Superior temporal gyrus (tissue), 1 donor: ENCODE data around the gene CST1.
A peak's percentile ranks its signal among the peaks of the same experiment; 100 is the strongest.
"Not testable (repeated sequence)": the region's sequence is repeated elsewhere in the genome, so short reads cannot be mapped to it uniquely, and the experiment has no call there.

Source experiments
- DNase-seq: peaks from one replicate; pipeline ENCODE4 v3.0.0-alpha.2; 2016; ENCODE audit errors: extremely low spot score

The CST1 gene, protein sequence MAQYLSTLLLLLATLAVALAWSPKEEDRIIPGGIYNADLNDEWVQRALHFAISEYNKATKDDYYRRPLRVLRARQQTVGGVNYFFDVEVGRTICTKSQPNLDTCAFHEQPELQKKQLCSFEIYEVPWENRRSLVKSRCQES

DNA sequence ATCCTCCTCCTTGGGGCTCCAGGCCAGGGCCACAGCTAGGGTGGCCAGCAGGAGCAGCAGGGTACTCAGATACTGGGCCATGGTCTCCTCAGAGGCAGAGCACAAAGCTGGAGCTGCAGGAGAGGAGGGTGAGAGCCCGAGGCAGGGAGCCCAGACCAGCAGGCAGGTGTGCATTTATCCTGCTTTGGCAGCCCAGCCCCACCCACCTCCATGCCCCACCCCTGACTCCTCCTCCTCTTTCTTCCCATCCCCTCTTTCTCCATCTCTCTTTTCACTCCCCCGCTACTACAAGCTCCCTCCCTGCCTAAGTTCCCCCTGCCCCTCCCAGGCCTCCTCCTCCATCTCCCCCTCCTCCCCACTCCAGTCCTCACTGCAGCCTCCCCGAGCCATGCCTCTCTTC lies at the start of gene CST1:
Gene CST1, minus strand, starts transcription at position 150 of the 400 bp plus-strand sequence. Its CDS starts 69 bp downstream, at position 81.
- DNase-seq, result not testable (repeated sequence)

DNA sequence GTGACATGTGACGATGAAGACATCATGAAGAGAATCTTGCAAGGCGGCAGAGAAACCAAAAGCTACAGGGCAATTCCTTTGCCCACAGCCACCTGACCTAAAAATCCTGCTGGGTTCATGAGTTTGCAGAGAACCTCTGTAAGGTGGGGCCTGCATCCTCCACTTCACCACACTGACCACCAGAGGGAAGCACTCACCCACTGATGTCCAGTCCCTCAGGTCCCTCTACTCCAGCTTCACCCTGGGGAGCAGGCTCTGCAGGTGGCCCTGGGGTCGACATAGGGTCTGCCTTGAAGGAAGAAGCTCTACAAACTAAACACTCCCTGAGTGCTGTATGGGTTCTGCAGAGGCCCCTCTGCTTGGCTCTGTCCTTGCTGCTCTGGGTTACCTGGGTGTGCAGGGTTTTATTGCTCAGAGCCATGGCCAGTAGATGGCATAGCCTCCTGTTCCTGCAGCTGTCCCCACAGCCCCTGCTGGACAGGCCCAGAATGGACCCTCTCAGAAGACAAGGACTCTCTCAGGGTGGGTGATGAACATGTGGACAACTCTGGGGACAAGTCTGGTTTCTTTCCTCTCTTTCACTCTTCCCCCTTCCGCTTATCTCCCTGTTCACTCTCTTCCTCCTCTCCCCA lies 48.6 kb upstream of the CST1 start:
- peak; percentile 16 for DNase-seq

DNA sequence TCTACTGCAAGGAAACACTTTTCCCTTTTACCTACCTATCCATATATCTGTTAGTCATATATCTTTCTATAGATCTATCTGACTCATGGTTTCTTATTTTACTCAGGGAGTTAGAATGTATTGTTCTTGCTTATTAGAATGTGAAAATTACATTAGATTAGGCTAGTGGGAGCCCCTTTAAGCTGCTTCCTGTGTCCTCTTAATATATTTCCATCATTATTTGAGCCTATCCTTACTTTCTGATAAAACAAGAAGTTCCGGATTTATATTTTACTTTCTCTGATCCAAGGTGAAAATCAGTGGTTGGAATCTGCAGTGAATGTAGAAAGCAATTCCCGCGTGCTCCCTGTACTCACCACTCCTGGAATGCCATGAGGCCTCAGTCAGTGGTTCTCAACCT lies 44.8 kb upstream of the CST1 start:
- DNase-seq, result no peak

DNA sequence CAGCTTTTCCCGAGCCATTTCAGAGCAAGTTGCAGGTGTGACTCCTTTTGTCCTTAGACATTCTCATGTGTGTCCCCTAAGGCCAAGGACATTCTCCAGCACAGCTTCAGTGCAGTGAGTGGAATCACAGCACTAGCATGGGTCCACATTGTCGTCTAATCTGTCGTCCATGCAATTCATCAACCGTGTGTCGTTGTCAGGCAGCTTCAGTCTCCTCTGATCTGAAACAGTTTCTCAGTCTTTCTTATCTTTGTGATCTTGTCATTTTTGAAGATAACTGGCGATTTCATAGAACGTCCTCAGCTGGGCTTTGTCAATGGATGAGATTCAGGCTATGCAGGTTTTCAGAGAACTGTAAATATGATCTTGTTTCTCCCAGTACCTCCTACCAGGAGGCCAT lies 44.1 kb upstream of the CST1 start:
- no peak for DNase-seq

DNA sequence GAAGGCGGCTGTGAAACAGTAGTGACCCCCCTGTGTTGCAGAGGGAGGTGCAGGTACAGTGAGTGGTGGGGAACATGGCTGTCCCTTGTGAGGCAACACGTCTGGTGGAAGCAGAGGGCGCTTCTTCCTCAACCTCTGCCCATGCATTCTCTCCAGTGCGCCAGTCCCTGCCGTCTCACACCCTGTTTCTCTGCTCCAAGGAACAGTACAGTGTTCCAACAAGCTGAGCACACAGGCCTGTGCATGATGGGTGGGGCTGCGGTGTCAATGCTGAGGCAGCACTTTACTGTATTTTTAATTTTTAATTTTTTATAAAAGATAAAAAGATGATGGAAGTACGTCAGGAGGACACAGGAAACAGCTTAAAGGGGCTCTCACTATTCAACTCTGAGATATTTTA lies 43.3 kb upstream of the CST1 start:
- DNase-seq, result no peak

DNA sequence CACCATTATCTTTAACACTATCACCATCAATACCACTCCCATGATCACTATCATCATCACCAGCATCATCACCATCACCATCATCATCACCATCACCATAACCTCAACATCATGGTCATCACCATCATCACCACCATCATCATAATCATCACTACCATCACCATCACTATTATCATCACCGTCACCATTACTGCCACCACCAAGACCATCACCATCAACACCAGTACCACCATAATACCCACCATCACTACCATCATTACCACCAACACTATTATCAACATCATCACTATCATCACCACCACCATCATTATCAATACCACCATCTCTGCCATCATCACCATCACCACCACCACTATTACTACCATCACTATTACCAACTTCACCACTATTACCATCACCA lies 32.7 kb upstream of the CST1 start:
- no peak for DNase-seq

DNA sequence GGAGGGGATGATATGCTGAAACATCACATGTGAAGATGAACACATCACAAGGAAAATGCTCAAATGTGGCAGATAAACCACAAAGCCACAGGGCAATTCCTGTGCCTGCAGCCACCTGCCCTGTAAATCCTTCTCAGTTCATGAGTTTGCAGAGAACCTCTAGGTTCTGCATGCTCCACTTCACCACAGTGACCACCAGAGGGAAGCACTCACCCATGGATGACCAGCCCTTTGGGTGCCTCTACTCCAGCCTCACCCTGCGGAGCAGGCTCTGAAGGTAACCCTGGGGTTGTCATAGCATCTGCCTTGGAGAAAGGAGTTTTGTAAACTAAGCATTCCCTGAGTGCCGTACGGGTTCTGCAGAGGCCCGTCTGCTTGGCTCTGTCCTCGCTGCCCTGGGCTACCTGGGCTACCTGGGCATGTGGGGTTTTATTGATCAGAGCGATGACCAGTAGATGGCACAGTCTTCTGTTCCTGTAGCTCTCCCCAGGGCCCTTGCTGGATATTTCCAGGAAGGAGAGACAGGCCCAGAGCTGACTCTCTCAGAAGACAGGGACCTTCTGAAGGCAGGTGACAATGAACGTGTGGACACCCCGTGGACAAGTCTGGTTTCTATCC lies 31.7 kb upstream of the CST1 start:
- no peak for DNase-seq

DNA sequence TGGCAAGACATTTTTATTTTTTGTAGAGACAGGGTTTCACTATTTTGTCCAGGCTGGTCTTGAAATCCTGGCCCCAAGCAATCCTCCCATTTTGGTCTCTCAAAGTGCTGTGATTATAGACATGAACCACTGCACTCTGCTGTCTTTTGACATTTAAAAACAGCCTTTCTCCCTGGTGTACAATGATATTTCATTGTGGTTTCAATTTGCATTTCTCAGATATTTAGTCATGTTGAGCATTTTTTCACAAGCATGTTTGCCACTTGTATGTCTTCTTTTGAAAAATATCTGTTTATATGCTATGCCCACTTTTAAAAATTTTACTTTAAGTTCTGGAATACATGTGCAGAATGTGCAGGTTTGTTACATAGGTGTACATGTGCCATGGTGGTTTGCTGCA lies 27.9 kb upstream of the CST1 start:
- DNase-seq, result not testable (repeated sequence)

DNA sequence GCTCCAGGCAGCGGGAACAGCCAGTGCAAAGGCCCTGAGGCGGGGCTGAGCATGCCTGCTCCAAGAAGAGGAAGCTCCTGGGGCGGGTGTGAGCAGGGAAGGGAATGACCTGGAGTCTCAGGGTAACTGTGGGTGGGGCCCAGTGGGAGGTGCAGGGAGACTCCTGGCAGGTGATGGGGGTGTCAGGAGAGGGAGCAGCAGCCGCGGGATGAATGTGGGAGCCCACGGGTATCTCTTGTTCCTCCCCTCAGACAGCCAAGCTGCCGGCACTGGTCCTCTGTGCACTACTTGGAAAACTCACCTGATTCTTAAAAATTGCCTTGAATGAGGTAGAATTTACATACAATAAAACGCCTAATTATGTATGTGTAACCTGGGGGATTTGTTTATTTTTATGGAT lies 26.6 kb upstream of the CST1 start:
- DNase-seq, result not testable (repeated sequence)

DNA sequence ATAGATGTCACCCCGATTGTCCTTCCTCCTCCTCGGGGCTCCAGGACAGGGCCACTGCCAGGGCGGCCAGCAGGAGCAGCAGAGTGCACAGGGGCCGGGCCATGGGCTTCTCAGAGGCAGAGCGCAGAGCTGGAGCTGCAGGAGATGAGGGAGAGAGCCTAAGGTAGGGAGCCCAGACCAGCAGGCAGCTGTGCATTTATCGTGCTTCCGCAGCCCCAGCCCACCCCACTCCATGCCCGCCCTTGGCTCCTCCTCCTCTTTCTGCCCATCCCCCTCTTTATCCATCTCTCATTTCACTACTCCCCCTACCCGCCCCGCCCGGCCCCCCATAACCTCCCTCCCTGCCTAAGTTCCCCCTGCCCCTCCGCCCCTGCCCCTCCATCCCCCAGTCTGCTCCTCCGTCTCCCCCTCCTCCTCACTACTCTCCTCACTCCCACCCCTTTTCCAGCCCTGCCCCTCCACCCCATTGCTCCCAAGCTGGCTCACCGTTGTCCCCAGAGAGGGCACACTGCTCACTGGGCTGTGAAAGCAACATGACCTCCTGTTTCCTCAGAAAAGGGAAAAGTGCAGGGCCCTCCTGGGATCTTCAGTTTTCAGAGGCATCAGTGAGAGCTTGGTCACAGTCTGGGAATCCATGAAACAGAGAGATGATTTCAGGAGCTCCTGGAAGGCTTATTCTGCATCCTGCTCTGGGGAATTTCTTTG lies 25.5 kb upstream of the CST1 start:
- no peak for DNase-seq

DNA sequence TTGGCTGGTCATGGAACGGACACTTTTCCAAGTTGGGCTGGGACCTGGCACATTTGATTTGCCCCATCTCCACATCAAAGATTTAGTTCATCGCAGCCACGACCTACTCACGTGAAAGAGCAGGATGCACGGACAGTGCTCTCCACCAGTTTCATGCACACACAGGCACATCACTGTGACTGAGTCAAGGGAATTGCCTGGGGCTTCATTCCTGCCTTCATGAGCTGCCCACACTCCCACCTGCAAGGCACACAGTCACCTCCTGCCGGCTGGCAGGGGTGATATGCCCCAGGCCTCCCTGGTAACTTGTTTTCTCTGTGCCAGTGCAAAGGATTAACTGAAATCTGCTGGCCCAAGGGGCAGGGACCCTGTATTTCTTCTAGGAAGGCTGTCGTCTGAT lies 23.3 kb upstream of the CST1 start:
- no peak for DNase-seq

DNA sequence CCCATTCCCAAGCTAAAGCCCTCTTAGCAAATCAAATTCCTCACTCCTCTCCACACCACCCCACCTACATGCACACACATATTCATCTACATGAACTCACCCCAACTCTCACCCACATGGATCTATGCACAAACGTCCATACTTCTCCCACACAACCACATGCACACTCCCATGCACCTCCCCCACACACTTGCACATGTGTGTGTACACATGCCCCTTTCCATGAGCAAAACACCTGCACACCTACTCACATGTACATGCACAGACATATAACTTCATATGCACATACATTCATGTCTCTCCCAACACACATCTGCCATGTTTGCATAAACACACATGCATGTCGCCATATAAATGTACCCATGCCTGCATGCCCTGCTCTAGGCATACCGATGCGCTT lies 22.8 kb upstream of the CST1 start:
- DNase-seq, result no peak

DNA sequence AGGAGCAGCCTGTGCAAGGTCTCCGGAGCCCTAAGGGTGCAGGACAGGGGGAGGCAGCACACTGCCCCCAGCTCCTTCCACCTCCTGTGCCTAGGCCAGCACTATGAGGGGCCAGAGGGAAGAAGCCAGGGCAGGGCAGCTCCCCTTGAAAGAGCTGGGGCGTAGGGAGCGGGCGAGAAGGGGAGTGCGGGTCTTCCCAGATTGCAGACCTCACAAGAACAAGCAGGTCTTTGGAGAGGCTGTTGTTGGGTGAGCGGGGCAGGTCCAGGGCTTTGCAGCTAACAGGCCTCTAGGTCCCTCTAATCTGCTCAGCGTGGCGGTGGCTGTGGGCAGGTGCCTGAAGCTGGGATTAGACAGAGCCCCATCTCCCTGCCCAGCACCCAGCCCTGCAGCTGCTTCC lies 22.4 kb upstream of the CST1 start:
- no peak for DNase-seq

DNA sequence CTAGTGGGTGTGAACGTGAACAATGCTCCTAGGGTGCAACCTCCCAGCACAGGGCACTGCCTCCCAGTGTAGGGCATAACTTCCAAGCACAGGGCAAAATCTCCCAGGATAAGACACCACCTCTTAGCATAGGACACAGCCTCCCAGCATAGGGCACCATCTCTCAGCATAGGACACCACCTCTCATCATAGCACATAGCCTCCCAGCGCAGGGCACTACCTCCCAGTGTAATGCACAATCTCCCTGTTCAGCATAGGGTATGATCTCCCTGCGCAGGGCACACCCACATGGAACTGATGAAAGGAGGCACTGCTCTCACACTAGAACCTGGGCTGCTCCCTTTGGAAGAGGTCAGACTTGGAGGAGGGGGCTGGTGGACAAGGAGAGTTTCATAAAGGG lies 21.3 kb upstream of the CST1 start:
- no peak for DNase-seq

DNA sequence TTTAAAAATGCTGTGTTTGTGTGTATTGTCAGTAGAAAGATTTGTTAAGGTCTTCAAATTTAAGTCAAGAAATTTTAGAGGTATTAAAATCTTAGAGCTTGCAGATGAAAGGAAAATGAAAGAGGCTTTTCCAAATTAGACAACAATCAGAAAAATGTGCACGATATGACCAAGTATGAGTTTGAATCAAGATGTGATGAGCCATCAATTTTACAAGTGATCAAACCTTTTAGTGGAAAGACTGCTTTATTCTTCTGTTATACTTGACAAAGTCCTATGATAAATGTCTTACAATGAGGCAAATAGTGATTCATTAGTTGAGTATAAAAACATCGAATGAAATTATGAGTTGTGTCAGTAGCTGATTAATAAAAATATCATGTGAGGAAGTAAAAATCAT lies 19.6 kb upstream of the CST1 start:
- DNase-seq, result no peak

DNA sequence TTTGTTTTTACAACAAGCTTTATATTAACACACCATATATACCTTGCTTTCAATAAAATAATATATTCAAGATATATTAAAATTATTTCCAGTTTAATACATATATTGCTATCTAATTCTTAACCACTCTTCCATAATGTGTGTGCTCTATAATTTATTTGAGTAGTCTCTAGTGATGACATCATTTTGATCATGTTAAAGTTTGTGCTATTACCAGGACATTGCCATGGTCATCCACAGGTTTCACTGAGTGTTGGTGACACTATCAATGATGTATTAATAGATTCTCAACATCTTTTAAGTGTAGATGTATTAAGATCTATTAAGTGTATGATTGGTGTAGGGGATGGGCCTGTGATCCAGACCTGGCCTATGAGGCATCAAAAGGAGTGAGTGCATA lies 17.8 kb upstream of the CST1 start:
- DNase-seq, result not testable (repeated sequence)

DNA sequence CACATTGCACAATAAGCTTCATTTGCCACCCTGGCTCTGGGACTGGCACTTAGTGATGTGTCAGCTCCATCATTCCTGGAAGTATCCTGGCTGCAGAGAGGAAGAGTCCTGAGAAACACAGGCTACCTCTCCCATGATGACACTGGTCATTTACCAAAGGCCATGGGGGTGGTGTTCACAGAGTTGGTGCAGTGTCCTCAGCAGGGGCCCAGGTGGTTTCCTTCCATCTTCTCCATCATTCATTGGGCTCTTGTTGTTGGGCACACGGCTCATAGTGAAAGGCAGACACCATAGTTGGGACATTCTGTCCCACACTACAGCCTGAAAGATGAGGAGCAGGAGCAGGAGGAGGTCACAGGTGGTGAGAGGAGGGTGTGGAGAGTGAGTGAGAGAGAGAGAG lies 15.8 kb upstream of the CST1 start:
- DNase-seq, result no peak

DNA sequence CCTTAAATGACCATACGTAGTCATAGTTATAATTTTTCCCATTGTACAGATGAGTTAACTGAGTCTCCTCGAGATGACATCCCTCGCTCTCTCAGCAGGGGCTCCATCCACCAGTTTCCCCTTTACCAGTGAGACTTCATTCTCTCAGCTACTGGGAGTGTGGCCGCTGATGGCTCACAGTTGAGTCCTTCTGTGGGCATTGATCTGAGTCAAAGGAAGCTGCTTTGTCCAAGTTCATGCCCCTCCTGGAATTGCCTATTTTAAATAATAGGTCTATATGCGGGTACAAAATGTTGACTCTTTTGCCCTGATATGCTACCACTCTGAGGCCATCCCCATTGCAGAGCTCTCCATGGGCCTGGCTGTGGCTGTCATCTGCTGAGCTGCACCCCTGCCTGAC lies 14.8 kb upstream of the CST1 start:
- no peak for DNase-seq

DNA sequence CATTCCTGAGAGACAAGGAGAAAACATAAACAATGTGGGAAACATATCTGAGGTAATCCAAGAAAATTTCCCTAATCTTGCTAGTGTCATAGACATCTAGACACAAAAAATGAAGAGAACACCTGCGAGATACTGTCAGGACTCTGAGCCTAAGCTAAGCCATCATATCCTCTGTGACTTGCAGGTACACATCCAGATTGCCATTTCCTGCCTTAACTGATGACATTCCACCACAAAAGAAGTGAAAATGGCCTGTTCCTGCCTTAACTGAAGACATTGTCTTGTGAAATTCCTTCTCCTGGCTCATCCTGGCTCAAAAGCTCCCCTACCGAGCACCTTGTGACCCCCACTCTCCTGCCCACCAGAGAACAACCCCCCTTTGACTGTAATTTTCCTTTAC lies 13.9 kb upstream of the CST1 start:
- not testable (repeated sequence) for DNase-seq

DNA sequence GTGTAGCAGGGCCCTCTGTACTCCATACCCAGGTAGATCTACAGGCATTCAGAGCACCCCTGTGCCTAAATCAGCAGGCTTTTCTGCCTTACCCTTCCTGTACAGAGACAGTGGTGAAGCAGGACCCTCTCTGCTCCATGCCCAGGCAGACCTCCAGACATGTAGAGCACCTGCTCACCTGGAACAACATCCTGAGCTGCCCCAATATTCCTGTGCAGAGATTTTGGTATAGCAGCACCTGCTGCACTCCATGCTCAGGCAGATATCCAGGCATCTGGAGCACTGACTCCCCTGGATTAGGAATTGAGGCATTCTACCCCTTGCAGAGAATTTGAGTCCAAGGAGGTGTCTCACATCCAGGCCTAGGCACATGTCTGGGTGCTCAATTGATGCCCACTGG lies 12.6 kb upstream of the CST1 start:
- no peak for DNase-seq

DNA sequence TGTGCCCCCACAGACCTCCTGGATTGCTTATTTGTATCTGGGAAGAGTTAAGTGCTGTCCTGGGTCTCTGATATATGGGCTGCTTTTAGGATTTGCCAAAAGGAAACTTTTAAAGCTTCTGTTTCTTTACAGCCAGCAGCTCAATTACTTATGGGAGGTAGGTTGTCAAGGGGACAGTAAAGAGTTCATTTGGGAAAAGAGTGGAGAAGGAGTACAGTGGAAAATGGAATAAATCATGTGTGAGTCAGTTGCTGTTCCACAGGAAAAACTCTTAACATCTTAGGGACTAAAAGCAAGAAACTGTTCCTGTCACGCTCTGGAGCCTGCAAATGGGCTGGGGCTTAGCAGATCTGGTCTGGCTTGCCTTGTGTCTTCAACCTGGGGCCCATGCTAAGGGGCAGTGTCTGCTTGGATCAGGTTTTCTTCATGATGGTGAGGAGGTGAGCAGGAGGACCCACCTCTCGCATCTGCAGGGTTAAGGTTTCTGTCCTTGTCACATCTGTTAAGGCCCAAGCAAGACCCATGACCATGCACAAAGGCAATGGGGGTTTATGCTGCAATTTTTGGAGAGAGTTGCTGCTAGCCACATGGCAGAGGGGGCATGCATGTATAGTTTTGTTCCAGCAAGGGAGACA lies 8.7 kb upstream of the CST1 start:
- no peak for DNase-seq

DNA sequence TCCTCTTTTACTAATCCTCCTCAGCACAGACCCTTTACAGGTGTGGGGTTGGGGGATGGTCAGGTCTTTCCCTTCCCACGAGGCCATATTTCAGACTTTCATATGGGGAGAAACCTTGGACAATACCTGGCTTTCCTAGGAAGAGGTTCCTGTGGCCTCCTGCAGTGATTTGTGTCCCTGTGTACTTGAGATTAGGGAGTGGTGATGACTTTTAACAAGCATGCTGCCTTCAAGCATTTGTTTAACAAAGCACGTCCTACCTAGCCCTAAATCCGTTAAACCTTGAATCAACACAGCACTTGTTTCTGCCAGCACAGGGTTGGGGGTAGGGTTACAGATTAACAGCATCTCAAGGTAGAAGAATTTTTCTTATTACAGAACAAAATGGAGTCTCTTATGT lies 6.1 kb upstream of the CST1 start:
- not testable (repeated sequence) for DNase-seq
